ENCODE measurements around the gene COG1. TPM values are rescaled to one million over a fixed set of nuclear protein-coding genes. Genes with fewer than 3 reads are reported as not detected.

Gene COG1
- total and polyA plus RNA-seq, 8 donors: 11.6 to 68.9 (median 17.9) TPM

DNA sequence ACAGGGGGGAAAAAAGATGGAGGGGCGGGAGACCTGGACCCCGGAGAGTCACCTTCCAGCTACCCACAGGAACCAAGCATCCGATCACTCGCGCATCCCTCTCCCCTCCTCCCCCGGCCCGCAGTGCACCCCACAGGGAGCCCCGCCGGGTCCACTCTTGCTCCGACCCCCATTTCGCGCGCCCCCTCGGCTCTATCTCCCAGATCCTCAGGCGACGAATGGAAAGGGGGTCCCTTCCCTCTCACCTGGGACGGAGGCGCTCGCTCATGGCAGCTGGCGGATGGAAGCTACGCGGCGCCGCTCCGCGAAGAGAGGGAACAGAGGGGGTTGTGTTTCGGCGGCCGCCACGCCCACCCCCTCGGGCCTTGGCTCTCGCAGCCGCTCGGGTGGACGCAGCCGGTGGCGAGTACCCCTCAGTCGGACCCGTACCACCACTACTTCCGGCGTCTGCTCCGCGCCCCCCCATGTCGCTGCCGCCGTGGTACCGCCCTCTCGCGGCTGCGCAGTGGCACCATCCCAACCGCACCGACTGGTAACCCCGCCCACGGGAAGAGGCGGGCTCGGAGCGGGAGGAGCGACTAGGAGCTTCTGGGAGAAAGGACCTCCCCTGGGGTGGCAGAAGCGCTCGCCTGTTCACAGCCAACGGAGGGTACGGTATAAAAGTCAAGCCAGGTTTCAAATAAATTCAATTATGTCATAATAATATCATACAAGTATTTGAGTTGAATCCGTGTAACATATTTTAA is 39.2 kb downstream of the COG1 start:
- DNase-seq: peak; percentile 96 to 99
- TF ChIP-seq POLR2AphosphoS5 (IDR thresholded peaks at IDR 0.05) (peak; percentile 63 to 97 (median 87)), POLR2A (IDR thresholded peaks at IDR 0.05) (peak in 2 of 4 donors; percentile 27 to 41), EP300 (IDR thresholded peaks at IDR 0.05) (no peak)
- TF ChIP-seq, protein P1, sequence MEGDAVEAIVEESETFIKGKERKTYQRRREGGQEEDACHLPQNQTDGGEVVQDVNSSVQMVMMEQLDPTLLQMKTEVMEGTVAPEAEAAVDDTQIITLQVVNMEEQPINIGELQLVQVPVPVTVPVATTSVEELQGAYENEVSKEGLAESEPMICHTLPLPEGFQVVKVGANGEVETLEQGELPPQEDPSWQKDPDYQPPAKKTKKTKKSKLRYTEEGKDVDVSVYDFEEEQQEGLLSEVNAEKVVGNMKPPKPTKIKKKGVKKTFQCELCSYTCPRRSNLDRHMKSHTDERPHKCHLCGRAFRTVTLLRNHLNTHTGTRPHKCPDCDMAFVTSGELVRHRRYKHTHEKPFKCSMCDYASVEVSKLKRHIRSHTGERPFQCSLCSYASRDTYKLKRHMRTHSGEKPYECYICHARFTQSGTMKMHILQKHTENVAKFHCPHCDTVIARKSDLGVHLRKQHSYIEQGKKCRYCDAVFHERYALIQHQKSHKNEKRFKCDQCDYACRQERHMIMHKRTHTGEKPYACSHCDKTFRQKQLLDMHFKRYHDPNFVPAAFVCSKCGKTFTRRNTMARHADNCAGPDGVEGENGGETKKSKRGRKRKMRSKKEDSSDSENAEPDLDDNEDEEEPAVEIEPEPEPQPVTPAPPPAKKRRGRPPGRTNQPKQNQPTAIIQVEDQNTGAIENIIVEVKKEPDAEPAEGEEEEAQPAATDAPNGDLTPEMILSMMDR (IDR thresholded peaks at IDR 0.05): peak in 4 of 7 experiments; percentile 27 to 57 (median 32)
- Histone ChIP-seq H3K27ac (peak overlapping the region; percentile 87 to 93 (median 92)), H3K27me3 (no peaks in the 10 kb centered on the region), H3K4me1 (peaks cover 34 to 69% (median 57%) of the 10 kb centered on the region in 4 donors), H3K36me3 (peaks cover 8 to 22% (median 20%) of the 10 kb centered on the region in 4 donors), H3K4me3 (peak overlapping the region; percentile 69 to 98 (median 86)), H3K9me3 (no peaks in the 10 kb centered on the region)
- WGBS, 5 donors: 0 to 1% (median 1%) methylated on average over 41 to 63 of the region's 63 CpGs
- intact Hi-C loops (cut with DNase I; ENCODE audit: low total_unique reads): no loop called here

DNA sequence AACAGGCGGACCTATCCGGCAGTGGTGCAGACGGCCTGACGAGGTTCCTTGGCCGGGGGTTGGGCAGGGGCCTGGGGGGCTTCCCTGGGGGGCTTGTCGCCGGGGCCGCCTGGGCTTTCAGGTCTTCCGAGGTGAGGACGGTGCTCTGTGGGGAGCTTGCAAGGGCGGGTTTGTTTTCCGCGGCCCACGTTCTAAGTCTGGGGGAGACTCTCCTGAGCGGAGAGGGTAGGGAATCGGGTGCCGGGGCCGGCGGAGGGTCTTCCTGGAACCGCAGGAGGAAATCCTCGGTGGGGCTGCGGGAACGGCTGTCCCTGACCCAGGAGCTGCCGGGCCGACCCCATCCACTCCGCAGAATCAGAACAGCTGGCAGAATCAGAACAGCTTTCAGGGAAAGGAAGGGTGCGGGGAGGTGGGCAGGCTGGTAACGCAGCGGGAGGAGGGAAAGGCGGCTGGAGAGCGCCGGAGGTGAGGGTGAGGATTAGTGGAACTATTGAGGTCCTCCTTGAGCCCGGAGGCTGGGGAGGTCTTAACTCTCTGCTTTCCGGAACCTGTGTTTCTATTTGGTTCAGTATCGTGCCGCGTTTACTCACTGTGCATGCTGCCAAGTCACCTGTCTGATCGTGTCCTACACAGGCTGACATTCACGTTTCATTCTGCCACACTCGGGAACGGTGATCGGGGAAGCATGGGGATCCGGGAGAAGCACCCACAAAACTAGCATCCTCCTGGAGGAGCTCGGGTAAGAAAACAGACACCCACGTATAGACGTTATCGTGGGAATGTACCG is 39.9 kb downstream of the COG1 start:
- peak; percentile 54 to 73 for DNase-seq
- intact Hi-C loops (cut with DNase I; ENCODE audit: low total_unique reads): no loop called here
- no peaks in the 10 kb centered on the region for H3K27me3 ChIP-seq
- WGBS, 5 donors: 0 to 1% (median 0%) methylated on average over 34 to 48 of the region's 48 CpGs
- H3K9me3 ChIP-seq: no peaks in the 10 kb centered on the region
- peaks cover 27 to 69% (median 58%) of the 10 kb centered on the region in 4 donors for H3K4me1 ChIP-seq
- H3K4me3 ChIP-seq: peak overlapping the region; percentile 69 to 98 (median 86)
- H3K27ac ChIP-seq: peak overlapping the region; percentile 87 to 93 (median 92)
- peaks cover 8 to 27% (median 24%) of the 10 kb centered on the region in 4 donors for H3K36me3 ChIP-seq
- TF ChIP-seq, protein P1 (IDR thresholded peaks at IDR 0.05): no peak
- TF ChIP-seq POLR2AphosphoS5 (IDR thresholded peaks at IDR 0.05) (peak in 1 of 3 donors; percentile 36), POLR2A (IDR thresholded peaks at IDR 0.05) (no peak)

DNA sequence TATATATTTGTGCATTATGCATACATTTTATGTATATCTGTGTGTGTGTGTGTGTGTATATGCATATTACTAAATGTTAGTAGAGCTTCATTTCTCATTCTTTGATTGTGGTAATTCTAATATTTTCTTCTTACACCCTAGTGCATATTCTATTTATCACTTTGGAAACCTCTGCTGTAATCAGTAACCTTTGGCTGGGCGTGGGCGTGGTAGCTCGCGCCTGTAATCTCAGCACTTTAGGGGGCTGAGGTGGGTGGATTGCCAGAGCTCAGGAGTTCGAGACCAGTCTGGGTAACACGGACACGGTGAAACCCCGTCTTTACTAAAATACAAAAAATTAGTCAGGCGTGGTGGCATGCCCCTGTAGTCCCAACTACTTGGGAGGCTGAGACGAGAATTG is 41.9 kb downstream of the COG1 start:
- Histone ChIP-seq H3K9me3 (no peaks in the 10 kb centered on the region), H3K27ac (no peak overlapping the region), H3K27me3 (no peaks in the 10 kb centered on the region), H3K4me1 (peaks cover 12 to 65% (median 47%) of the 10 kb centered on the region in 4 donors), H3K36me3 (peaks cover 8 to 35% (median 24%) of the 10 kb centered on the region in 4 donors), H3K4me3 (no peak overlapping the region)
- DNase-seq: peak in 1 of 2 donors; percentile 40
- TF ChIP-seq EP300 (IDR thresholded peaks at IDR 0.05) (no peak), POLR2A (IDR thresholded peaks at IDR 0.05) (no peak), POLR2AphosphoS5 (IDR thresholded peaks at IDR 0.05) (no peak)
- TF ChIP-seq, protein P1 (IDR thresholded peaks at IDR 0.05): no peak
- 57 to 77% (median 70%) methylated on average over 10 of the region's 10 CpGs for WGBS, 5 donors
- intact Hi-C loops (cut with DNase I; ENCODE audit: low total_unique reads): no loop called here

DNA sequence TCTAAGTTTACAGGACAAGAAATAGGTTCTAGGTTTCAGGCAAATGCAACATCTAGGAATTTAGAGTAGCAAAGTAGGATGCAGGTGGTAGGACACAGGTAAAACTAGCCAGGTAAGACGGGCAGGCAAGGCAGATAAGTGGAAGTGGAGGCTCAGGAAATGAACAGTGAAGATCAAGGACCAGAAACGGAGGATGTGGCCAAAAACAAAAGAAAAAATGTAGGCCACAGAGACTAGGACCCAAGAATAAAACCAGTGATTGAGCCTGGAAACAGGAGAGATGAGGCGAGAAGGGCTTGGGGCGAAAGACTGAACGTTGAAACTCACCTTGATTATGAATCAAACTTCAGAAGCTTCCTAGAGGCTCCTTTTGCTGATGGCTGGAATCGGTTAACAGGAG is 44.9 kb downstream of the COG1 start:
- H3K36me3 ChIP-seq: peaks cover 8 to 60% (median 36%) of the 10 kb centered on the region in 4 donors
- H3K4me1 ChIP-seq: peaks cover 0 to 54% (median 30%) of the 10 kb centered on the region in 4 donors
- TF ChIP-seq, protein P1 (IDR thresholded peaks at IDR 0.05): no peak
- no peaks in the 10 kb centered on the region for H3K27me3 ChIP-seq
- H3K9me3 ChIP-seq: no peaks in the 10 kb centered on the region
- no peak overlapping the region for H3K27ac ChIP-seq
- 69 to 73% (median 69%) methylated on average over 6 of the region's 6 CpGs for WGBS, 5 donors
- intact Hi-C loops (cut with DNase I; ENCODE audit: low total_unique reads): no loop called here
- H3K4me3 ChIP-seq: peak overlapping the region in 1 of 4 donors; percentile 3
- no peak for DNase-seq
